GM21526 (cell line): ENCODE data around the gene RAB25.
"Not testable (repeated sequence)": the region's sequence is repeated elsewhere in the genome, so short reads cannot be mapped to it uniquely, and the experiment has no call there.

ENCODE experiments used
- ATAC-seq: cut with Tn5 transposase; IDR thresholded peaks from one replicate; pipeline ENCODE4 v1.9.1; 2021; ENCODE audit warnings: moderate library complexity; ENCODE audit not compliant: unreplicated experiment, low FRiP score

RAB25 gene

GRCh38 chr1:156060937-156061636, at the start of gene RAB25:
TSS of gene RAB25 (plus strand) at chr1:156061160. CDS start at chr1:156061401, 241 bp downstream.
- ATAC-seq, result no peak

DNA sequence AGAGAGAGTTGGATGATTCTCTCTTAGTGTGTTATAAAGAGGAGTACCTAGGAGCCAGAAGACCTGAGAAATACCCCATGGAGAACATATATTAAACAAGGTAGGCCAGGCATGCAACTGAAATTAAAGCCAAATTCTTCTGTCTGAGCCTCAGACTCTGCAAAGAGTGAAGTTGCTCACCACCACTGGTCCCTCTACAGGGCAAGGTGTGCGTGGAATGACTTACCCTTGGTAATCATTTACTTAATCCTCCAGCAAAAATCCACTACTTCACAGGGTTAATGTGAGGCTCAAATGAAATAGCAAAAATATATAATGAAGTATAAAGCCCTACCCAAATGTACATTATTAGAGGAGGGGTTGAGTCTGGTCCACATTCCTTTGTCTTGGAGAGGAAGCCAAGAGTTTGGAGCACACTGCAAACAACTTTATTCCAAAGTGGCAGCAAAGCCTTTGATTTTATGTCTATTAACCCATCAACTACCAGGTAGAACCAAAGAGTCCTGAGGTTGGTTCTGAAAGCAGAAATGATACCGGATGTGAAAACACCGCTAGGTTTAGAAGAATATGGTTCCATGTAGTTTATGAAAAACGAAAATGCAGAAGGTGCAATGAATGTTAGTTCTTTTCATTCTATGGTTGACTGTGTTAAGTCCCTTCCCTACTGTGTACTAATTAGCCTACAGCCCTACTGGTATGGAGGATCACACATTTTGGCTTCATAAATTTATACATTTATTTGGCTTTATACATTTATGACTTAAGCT, 48.7 kb upstream of the RAB25 start:
- peak; percentile 61 for ATAC-seq

DNA sequence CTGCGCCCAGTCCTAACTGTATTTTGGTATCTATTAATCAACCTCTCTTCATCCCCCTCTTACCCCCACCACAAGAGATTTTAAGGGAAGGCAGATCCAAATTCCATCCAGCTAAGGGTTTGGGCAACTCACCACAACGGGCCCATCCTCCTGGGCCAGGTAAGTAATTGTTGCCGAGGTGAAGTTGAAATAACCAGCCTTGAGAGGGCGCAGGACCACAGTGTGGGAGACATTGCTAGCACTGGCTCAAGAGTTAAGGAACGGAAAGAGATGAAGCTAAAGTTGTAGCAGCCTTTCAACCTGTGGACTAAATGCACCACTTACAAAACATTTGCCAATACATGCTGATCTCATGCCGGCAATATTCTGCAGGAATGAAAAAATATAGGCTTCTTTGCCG, 46.1 kb upstream of the RAB25 start:
- ATAC-seq, result no peak

- ATAC-seq, result no peak
Observed at GRCh38 chr1:156019946-156020292, 41.0 kb upstream of the RAB25 start.

DNA sequence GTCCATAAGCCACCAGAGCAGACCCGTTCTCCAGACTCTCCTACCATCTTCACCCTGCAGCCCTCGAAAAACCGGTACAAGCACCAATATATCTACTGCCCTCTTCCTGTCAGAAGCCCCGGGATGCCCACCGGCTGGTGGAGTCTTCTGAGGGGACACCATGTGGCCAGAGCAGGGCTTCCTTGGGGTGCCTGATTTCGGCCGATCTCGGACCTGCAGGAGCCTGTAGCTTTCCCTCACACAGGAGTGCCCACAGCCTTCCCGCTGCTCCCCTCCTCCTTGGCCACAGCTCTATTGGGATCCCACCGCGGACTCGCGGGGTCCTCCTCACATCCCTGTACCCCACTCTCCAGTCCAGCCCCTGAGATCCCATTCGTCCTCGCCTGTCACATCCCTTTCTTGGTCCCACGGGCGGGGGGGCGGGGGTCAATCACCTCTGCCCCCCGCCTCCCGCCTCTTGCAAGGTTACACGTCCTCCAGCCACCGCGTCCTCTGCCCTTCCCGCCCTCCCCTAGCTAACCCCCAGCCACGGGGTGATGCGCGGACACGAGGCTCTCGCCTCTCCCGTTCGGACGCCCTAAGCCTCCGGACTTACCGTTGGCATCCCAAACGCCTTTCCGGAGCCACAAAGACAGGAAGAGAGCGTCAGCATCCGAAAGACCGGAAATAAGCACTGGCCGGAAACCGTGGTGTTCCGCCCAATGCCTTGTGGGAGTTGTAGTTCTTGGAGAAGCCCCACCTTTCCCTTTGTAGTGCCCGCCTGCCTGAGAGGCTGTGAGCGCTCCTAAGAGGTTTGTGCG, 40.5 kb upstream of the RAB25 start, which contains the start of gene SSR2:
Gene SSR2 (minus strand): TSS at position 659 of the 800 bp plus-strand sequence. CDS start 784 bp downstream, outside the sequence.
- peak; percentile 87 for ATAC-seq

GRCh38 chr1:156021093-156021428, 39.9 kb upstream of the RAB25 start:
- ATAC-seq, result no peak

- ATAC-seq, result no peak
Observed at GRCh38 chr1:156021954-156022353, 39.0 kb upstream of the RAB25 start.

- ATAC-seq, result no peak
Observed at GRCh38 chr1:156024801-156025200, 36.2 kb upstream of the RAB25 start.

- ATAC-seq, result no peak
Observed at GRCh38 chr1:156025876-156026275, 35.1 kb upstream of the RAB25 start.

- ATAC-seq, result no peak
Observed at GRCh38 chr1:156026588-156026987, 34.4 kb upstream of the RAB25 start.

- ATAC-seq, result no peak
Observed at GRCh38 chr1:156033011-156033410, 27.9 kb upstream of the RAB25 start.

- not testable (repeated sequence) for ATAC-seq
Observed at GRCh38 chr1:156034991-156035390, 26.0 kb upstream of the RAB25 start.

- no peak for ATAC-seq
Observed at GRCh38 chr1:156042828-156043227, 18.1 kb upstream of the RAB25 start.

GRCh38 chr1:156045076-156045475, 15.9 kb upstream of the RAB25 start:
- ATAC-seq, result no peak

DNA sequence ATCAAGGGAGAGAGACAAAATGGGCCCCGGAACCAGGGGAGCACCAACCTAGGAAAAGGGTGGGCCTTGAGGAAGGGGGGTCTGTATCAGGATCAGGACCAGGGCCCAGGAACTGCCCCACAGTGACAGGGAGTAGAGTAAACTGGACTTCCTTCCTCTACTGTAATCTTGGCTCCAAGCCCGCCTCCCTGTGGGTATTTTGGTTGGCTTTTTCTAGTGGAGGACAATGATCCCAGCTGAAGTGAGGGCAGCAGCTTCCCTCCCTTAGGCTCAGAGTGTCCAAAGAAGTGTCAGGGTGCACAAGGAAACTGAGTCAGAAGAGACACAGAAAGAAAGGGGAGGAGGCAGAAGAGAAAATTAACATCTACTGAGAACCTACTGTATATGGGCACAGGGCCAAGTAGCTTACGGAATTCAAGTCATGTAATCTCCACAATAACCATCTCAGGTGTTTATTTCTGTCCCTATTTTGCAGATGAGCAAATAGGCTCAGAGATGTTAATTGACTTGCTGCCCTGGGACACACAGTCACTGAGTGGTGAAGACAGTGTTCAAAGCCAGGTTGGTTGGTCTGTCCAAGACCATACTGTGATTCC, 12.2 kb upstream of the RAB25 start:
- no peak for ATAC-seq

- no peak for ATAC-seq
Observed at GRCh38 chr1:156050376-156050775, 10.6 kb upstream of the RAB25 start.

- no peak for ATAC-seq
Observed at GRCh38 chr1:156051011-156051725, 9.8 kb upstream of the RAB25 start.

DNA sequence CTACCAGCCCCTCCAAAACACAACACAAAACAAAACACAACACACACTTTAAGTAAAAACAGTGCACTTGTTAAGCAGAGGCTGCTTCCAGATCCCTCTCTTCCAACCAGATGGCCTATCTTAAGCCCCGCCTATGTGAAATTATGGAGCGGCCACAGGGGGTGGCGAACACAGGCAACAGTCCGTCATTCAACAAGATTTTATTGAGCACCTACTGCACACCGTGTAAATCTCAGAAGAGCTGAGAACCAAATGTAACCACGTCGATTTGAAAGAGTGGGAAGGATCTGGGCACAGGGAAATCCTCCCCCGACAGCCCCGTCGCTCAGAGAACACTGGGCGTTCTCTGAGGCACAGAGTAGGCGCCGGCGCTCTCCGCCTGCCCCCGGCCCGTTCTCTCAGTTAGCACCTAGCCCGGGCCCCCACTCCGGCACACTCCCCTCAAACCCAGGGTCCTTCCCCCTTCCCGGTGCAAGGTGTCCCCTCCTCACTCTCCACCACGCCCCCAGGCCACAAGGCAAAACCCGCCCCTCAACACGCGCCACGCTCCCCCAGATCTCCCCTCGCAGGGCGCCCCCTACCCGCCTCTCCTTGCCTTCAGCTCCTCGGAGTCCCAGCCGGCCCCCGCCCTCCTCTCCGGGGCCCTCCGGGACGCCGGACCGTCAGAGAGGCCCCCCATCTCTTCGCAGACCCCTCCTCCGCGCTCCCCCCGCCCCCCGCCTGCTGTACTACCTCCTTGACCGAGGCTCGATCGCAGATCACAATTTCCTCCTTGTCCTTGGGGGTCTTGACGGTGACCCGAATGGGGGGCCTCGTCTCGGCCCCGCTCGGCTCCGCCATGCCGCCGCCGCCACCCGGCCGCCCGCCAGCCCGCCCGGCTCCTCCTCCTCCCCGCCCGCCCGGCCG, 7.8 kb upstream of the RAB25 start:
- no peak for ATAC-seq

- no peak for ATAC-seq
Observed at GRCh38 chr1:156053768-156054499, 7.0 kb upstream of the RAB25 start, which contains the start of gene UBQLN4. TSS of gene UBQLN4 (minus strand) at chr1:156053798. CDS start at chr1:156053701, 97 bp downstream.
